VCaP (cell line): ENCODE results near the gene PODXL2.

Experiments
- H3K27ac ChIP-seq: fragments of 450-650 bp; 2 replicates; pipeline ENCODE4 v1.5.1; 2017
- CTCF ChIP-seq: fragments of 450-650 bp; conservative IDR thresholded peaks from 2 replicates; pipeline ENCODE4 v1.5.1; 2017; ENCODE audit warnings: mild to moderate bottlenecking, moderate library complexity

Gene PODXL2

GRCh38 chr3:127606981-127607595, 21.9 kb upstream of the PODXL2 start:
- TF ChIP-seq CTCF = no peak
- H3K27ac ChIP-seq = peak overlapping the region; percentile 93

- TF ChIP-seq CTCF = no peak
- H3K27ac ChIP-seq = peak overlapping the region; percentile 93
Observed at GRCh38 chr3:127607675-127608361, 21.2 kb upstream of the PODXL2 start.

- TF ChIP-seq CTCF = no peak
- peak overlapping the region; percentile 93 for H3K27ac ChIP-seq
Observed at GRCh38 chr3:127608362-127608718, 20.6 kb upstream of the PODXL2 start.

GRCh38 chr3:127610105-127610504, 18.9 kb upstream of the PODXL2 start:
- no peak for TF ChIP-seq CTCF
- H3K27ac ChIP-seq = no peak overlapping the region

- no peak for TF ChIP-seq CTCF
- no peak overlapping the region for H3K27ac ChIP-seq
Observed at GRCh38 chr3:127611251-127611650, 17.7 kb upstream of the PODXL2 start.

- TF ChIP-seq CTCF = no peak
- no peak overlapping the region for H3K27ac ChIP-seq
Observed at GRCh38 chr3:127612966-127613365, 16.0 kb upstream of the PODXL2 start.

- H3K27ac ChIP-seq = no peak overlapping the region
- no peak for TF ChIP-seq CTCF
Observed at GRCh38 chr3:127613406-127613805, 15.6 kb upstream of the PODXL2 start.
